TTC549 (cell line): ENCODE measurements around the gene RAB39A.
"Not testable (repeated sequence)": the region's sequence is repeated elsewhere in the genome, so short reads cannot be mapped to it uniquely, and the experiment has no call there.

ENCODE experiments used
- FAIRE-seq: peaks from 2 replicates; lab custom pipeline; 2012; peaks lifted over from hg19 to GRCh38; lab: Jason Lieb, UNC

Gene RAB39A, protein sequence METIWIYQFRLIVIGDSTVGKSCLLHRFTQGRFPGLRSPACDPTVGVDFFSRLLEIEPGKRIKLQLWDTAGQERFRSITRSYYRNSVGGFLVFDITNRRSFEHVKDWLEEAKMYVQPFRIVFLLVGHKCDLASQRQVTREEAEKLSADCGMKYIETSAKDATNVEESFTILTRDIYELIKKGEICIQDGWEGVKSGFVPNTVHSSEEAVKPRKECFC

DNA sequence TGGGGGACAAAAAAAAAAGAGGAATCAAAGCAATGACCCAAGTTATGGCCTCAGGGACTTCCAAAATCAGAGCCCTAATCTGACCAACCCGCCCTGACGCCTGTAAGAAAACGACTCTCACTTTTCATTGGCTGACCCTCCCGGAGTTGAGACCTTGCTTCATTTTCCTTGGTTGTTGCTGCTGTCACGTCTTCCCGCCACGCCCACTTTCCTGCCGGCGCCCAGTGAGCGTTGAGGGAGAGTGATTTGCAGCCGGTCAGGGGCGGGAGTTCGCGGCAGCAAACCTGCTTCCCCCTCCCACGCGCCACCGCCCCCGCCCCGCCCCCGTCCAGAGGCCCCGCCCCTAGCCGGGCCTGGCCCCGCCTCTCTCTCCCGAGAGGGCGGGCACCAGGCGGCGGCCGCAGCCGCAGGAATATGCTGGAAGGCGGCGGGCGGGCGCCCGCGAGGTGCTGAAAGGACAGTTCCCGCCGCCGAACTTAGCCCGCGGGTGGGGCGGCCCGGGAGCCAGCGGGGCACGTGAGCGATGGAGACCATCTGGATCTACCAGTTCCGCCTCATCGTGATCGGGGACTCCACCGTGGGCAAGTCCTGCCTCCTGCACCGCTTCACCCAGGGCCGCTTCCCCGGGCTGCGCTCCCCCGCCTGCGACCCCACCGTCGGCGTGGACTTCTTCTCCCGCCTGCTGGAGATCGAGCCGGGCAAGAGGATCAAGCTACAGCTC, at the start of gene RAB39A:
TSS of gene RAB39A (plus strand) at position 403 of the 721 bp plus-strand sequence. CDS start at position 524, 121 bp downstream.
- FAIRE-seq, result no peak

DNA sequence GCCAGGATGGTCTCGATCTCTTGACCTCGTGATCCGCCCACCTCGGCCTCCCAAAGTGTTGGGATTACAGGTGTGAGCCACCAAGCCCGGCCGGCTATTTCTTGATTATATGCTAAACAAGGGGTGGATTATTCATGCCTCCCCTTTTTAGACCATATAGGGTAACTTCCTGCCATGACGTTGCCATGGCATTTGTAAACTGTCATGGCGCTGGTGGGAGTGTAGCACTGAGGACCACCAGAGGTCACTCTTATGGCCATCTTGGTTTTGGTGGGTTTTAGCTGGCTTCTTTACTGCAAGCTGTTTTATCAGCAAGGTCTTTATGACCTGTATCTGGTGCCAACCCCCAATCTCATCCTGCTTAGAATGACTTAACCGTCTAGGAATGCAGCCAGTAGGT, 46.8 kb upstream of the RAB39A start:
- FAIRE-seq, result not testable (repeated sequence)

DNA sequence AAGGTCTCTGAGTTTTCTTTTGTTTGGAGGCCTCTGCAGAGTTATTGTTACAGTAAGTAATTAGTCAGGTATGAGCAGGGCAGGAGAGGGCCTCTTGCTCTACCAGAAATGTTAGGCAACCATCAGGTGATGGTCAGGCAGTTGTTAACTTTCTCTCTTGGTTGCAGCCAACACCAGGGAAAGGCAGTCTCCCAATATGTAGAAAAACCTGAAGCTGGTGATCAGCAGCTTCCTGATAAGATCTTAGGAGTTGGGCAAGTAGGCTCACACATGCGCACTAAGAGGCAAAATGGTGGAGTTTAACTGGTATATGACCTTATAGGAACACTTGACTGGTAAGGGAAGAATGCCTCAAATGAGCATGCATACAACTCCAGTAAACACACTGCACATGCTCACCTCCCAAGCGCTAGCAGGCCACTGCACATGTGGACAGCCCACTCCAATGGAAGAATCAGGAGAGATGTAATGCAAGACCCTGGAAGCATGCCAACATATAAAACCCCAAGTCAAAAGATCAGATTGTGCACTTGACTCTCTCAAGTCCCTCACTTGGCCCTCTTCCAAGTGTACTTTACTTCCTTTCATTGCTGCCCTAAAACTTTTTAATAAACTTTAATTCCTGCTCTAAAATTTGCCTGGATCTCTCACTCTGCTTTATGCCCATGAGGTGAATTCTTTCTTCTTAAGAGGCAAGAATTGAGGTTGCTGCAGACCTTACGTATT, 46.0 kb upstream of the RAB39A start:
- no peak for FAIRE-seq

DNA sequence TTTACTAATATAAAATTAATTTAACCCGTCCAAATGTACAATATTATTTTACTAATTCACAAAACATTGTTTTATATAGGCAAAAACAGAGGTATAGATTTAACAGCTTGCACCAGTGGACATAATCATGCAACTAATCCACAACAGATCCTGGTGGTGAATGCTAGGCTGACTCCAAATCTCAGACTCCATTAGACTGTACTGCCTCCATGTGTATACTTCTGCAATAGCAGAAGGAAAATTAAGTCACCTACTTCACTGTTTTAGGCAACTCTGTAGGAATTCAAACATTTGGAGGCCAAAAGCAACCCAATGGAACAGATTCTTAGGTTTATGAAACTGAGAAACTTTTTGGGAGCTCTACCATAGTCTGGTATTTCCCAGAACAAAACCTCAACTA, 30.0 kb upstream of the RAB39A start:
- FAIRE-seq, result peak; percentile 91

DNA sequence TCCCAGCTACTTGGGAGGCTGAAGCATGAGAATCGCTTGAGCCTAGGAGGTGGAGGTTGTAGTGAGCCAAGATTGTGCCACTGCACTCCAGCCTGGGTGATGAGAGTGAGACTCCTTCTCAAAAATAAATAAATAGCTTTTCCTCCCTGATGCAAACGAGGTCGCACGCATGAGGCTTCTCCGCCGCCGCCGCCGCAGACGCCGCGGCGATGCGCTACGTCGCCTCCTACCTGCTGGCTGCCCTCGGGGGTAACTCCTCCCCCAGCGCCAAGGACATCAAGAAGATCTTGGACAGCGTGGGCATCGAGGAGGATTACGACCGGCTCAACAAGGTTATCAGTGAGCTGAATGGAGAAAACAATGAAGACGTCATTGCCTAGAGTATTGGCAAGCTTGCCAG, 20.0 kb upstream of the RAB39A start:
- no peak for FAIRE-seq

DNA sequence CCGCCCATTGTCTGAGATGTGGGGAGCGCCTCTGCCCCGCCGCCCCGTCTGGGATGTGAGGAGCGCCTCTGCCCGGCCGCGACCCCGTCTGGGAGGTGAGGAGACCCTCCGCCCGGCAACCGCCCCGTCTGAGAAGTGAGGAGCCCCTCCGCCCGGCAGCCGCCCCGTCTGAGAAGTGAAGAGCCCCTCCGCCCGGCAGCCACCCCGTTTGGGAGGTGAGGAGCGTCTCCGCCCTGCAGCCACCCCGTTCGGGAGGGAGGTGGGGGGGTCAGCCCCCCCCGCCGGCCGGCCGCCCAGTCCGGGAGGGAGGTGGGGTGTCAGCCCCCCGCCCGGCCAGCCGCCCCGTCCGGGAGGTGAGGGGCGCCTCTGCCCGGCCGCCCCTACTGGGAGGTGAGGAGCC, 15.8 kb upstream of the RAB39A start:
- not testable (repeated sequence) for FAIRE-seq

DNA sequence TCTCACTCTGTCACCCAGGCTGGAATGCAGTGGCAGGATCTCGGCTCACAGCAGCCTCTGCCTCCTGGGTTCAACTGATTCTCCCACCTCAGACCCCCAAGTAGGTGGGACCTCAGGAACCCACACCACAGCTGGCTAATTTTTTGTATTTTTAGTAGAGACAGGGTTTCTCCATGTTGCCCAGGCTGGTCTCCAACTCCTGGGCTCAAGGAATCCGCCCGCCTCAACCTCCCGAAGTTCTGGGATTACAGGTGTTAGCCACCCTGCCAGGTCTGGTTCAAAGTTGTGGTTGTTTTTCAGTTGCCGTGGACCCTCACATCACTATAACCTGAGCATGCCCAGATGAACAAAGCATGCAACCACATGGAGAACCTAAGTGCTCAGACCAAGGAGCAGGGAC, 13.0 kb upstream of the RAB39A start:
- FAIRE-seq, result no peak

DNA sequence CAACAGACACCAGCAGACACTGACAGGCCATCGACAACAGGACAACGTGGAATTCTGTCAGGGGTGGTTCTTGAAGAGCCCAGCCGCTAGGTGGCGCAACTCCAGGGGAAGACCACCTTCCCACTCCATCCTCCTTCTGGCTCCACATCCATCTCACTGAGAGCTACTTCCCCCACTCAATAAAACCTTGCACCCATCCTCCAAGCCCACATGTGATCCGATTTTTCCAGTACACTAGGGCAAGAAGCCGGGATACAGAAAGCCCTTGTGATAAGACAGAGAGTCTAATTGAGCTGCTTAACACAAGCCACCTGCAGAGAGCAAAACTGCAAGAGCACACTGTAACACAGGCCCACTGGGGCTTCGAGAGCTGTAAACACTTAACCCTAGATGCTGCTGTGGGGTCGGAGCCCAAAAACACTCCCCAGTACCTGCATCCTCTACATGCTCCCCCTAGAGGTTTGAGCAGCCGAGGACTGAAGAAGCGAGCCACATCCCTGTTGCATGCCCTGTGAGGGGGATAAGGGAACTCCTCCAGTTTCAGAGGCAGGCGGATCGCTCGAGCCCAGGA, 11.5 kb upstream of the RAB39A start:
- FAIRE-seq, result no peak

DNA sequence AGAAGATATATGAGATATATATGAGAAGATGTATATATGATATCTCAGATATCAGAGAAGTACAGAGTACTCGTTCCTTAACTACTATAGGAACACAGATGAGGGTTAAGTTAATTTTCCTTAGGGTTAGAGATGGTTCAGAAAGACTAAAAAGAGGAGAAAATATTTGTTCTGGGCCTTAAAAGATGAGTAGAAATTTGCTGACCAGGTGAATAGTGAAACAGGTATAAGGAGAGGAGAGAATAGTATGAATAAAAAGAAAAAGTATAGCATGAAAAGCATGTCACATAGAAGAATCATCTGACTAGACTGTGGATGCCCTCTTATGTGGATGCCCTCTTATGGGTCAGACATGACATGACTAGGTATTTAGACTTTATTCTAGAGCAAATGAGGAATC, 6.3 kb upstream of the RAB39A start:
- FAIRE-seq, result no peak

DNA sequence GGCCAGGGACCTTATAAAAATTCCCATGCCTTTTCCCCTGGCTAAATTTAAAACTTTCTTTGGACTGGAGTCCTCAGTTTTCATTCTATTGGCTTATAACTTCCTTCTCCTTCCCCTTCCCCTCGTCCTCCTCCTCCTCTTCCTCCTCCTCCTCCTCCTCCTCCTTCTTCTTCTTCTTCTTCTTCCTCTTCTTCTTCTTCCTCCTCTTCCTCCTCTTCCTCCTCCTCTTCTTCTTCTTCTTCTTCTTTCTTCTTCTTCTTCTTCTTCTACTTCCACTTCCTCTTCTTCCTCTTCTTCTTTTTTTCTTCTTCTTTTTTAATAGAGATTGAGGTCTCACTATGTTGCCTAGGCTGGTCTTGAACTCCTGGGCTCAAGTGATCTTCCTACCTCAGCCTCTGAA, 4.7 kb upstream of the RAB39A start:
- not testable (repeated sequence) for FAIRE-seq

DNA sequence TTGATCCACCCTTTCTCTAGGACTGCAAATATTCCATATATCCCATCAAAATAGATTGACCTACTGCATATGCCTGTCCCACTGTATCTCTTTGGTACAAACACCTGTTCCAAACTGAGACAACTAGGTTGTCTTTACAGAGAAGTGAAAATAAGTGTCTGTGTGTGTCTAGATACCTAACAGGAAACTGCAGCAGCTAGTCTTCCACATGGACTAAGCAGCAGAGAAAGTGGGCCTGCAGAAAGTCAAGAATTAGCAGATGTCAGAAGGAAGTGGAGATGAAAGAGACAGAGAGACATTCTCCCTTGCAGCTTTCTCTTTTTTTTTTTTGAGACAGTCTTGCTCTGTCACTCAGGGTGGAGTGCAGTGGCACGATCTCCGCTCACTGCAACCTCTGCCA, 3.9 kb upstream of the RAB39A start:
- no peak for FAIRE-seq

DNA sequence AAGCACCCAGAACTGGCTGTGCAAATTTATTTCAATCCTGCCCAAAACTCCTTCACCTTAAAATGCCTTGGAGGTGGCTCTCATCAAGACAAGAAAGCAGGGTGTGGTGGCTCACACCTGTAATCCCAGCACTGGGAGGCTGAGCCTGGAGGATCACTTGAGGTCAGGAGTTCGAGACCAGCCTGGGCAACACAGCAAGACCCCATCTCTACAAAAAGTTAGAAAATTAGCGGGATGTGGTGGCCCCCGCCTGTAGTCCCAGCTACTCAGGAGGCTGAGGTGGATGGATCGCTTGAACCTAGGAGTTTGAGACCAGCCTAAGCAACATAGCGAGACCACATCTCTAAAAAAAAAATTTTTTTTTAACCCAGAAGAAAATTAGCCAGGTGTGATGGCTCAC, 689 bp upstream of the RAB39A start:
- FAIRE-seq, result no peak

DNA sequence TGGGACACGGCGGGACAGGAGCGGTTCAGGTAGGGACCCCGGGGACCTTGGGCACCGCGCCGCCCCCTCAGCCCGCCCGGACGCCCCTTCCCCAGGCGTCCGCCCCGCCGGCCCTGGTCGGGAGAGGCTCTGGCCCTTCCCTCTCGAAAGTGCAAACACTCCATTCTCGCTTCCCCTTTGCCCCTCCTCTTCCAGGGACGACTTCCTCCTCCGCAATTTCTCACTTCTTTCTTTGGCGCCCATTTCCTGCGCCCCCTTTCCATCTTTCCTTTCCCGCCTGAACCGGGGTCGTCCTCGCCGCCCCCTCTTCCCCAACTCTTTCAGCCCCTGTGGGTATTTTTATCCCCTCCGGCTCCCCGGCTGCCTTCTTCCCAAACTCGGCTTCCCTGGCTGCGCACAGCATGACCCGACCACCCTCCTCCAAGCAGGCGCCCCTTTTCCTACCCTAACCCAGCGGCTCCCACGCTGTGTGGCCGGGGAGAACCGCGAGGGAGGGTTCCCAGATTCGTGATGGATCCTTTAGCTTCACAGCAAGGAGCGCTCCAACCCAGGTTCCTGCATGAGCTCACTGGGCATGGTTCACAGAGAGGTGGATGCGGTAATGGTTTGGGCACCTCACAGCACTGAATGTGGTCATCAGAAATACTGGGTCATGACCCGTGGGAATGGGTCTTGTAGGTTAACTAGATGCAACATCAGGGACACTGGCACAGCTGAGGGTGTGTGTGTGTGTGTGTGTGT, 689 bp downstream of the RAB39A start:
- FAIRE-seq, result no peak

DNA sequence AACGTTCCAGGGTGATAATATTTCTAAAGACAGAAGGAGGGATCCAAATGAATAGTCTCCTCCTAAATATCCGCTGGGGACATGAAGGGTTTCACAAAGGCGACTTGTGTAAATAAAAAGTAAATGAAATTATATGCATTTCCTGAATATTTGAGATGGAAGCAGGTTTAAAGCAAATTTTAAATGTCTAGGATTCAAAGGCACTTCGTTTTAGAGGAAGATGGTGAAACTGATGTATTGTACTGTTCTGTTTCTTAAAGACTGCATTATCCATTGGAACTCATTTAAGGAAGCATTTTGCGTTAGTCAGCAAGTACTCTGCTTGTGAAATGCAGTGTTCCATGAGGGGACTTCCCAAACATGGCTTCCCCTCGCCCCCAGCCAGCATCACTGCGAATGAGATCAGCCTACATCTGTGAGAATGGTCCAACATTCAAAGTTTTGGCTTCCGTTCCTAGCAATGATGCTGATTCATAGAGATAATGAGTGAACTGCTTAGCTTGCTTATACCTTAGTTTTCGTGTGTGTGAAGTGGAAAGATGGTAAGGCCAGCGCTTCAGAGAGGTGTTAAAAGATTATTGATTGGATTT, 1.5 kb downstream of the RAB39A start:
- no peak for FAIRE-seq

DNA sequence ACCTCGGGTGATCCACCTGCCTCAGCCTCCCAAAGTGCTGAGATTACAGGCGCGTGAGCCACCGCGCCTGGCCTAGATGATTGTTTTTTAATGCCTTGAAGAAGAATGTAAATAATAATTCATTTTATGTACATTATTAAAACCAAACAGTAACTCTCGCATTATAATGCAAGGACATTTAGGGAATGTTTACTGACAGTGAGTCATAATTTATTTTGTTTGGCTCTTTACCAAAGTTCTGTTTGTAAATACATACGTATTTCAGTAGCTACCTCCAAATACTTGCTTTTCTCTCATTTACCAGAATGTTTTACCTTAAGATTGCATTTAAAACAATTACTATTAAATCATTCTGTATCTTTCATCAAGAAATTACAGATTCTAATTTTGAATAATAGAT, 3.0 kb downstream of the RAB39A start:
- FAIRE-seq, result no peak

DNA sequence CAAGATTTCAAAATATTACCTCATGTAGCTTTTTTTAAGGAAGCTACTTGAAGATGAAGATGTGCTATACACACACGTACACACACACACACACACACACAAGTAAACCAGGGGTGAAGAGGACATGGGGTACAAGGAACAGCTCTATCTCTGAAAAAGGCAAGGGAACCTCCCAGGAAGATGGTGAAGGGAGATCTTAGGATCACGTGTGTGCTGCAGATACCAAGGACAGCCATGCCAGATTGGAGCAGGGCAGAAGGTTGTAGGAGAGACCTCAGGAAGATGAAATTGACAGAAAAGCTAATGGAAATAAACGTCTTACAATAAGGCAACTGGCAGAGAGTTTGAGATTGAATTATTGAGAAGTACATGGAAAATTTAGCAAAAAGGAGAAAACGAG, 19.7 kb downstream of the RAB39A start:
- no peak for FAIRE-seq

DNA sequence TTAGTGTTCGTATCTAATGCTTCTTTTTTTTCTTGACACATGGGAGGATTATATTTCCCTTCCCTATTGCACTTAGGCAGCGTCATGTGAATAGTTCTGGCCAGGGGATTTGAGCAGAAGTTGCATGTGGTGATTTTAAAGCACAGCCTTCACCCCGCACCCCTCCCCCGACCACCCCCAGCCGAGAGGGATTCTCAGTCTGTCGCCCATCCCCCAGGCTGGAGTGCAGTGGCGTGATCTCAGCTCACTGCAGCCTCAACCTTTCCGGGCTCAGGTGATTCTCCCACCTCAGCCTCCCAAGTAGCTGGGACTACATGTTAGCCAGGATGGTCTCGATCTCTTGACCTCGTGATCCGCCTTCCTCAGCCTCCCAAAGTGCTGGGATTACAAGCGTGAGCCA, 20.1 kb downstream of the RAB39A start:
- FAIRE-seq, result not testable (repeated sequence)

DNA sequence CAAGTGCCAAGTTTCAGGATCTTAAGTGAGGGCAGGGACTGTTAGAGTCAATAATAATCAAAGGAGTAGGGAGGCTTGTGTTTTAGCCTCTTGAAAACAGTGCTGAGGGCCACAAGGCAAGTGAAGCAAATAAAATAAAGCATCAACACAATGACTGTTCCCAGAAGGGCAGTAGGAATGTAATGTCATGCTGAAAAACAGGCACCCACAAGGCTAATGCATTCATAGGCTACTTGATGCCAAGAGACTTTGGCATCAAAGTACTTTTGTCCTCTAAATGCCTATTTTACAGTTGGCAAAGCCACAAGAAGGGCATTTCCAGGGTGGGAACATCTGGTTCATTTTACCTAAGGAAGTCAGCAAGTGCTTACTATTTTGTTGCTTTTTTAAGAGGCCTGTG, 22.9 kb downstream of the RAB39A start:
- no peak for FAIRE-seq

DNA sequence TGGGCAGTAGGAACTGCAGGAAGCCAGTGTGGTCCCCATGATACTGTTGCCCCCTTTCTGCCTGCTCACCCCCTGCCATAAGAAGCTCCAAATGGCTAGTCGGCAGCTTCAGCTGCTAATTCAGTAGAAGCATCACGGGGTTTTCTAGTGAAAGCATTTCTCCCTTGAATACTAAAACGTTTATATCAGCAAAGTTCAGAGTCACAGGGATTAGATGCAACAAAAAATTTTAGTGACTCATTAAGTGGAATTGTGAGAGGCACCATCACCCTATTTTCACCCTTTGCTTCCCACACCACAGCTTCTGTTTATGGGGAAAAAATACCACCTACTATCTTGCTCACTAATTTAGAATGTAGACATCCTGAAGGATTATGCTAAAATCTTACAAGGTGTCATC, 25.2 kb downstream of the RAB39A start:
- no peak for FAIRE-seq

DNA sequence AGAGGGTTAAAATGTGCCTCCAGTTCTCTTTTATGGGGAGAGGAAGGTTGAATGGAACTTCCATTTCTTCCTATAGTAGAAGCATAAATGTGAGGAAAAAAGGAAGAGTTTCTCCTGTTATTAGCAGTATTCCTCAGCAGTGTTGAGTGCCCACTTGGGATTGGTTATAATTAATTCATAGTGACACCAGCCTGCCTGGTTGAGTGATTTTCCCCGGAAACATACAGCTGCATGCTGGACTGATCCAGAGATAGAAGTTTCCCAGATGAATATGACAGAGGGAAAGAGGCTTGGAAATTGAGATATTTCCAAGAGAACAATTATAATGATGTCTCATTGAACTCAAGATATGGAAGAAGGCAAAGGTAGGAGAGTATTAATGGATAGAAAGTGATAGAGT, 28.3 kb downstream of the RAB39A start:
- no peak for FAIRE-seq

DNA sequence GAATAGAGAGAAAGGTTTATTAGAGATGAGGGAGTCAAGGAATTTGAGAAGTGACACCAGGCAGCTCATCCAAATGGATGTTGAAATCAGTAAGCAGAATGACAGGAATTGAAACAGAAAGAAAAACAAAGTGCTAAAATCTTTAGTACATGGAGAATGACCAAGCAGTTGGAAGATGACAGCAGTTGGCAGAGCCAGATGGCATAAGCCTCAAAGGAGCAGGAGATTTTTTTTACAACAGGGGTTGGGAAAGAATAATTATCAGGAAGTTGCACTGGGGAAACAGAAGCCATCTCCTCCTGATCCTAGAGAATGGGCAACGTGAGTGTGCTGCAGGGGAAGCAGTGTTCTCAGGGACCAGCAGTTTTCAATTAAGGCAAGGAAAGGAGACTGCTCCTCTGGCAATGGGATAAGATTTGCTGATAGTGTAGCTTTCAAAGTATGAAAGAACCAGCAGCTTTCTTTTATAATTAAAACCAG, 28.9 kb downstream of the RAB39A start:
- no peak for FAIRE-seq

DNA sequence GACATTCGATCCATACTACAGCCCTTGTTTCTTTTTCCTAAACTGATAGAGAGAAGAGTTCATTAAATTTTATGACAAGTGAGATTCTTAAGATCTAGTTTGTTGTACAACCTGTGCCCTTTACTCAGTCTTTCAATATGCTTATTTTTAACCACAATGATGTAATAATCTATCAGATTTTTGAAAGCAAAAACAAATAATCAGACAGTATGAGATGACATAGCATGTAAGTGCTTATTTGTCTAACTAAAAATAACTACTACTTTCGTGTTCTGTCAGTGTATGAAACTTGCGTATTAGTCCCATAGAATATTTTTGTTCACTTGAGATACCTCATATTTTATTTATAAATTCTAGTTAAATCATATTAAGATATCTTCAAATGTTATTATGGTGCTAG, 33.2 kb downstream of the RAB39A start:
- FAIRE-seq, result no peak
